ENCODE results near the gene FAM107B. TPM values are rescaled to one million over a fixed set of nuclear protein-coding genes. Genes with fewer than 3 reads are reported as not detected.

FAM107B gene
- total and polyA plus RNA-seq, 2 experiments from 2014 or later = 11.0 to 17.6 TPM

DNA sequence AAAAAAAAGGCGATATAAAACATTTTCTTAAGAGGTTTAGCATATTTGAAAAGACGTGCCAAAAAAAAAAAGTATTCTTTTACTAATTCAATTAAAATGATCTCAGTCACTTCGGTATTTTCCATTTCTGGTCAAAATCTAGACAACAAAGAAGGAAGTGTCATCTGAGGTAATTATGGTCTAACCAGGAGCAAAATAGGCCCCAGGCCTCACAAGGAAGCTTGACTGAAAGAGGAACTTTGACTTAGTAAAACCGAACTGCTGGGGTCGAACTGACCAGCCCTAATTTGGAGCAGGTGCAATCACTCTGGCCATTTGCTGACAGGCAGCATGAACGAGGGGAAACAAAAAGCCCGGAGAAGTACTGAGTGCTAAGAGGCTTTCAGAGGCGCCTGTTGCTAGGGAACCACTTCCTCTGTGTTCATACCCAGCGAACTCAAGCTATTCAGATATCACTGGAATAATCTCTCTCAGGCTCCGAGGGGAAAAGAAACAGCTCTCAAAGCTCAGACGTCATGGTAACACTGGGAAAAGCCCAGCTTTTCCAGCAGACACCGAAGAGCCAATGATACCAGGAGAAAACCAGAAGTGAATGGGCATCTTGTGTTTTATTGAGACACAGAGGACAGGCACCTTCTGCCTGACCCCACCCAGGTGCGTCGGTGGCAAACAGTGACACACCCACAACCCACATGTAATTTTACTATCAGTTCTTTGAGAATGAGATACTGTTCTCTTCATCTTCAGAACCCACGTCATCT is 126.5 kb downstream of the FAM107B start (continued):
- TF ChIP-seq, protein P1, sequence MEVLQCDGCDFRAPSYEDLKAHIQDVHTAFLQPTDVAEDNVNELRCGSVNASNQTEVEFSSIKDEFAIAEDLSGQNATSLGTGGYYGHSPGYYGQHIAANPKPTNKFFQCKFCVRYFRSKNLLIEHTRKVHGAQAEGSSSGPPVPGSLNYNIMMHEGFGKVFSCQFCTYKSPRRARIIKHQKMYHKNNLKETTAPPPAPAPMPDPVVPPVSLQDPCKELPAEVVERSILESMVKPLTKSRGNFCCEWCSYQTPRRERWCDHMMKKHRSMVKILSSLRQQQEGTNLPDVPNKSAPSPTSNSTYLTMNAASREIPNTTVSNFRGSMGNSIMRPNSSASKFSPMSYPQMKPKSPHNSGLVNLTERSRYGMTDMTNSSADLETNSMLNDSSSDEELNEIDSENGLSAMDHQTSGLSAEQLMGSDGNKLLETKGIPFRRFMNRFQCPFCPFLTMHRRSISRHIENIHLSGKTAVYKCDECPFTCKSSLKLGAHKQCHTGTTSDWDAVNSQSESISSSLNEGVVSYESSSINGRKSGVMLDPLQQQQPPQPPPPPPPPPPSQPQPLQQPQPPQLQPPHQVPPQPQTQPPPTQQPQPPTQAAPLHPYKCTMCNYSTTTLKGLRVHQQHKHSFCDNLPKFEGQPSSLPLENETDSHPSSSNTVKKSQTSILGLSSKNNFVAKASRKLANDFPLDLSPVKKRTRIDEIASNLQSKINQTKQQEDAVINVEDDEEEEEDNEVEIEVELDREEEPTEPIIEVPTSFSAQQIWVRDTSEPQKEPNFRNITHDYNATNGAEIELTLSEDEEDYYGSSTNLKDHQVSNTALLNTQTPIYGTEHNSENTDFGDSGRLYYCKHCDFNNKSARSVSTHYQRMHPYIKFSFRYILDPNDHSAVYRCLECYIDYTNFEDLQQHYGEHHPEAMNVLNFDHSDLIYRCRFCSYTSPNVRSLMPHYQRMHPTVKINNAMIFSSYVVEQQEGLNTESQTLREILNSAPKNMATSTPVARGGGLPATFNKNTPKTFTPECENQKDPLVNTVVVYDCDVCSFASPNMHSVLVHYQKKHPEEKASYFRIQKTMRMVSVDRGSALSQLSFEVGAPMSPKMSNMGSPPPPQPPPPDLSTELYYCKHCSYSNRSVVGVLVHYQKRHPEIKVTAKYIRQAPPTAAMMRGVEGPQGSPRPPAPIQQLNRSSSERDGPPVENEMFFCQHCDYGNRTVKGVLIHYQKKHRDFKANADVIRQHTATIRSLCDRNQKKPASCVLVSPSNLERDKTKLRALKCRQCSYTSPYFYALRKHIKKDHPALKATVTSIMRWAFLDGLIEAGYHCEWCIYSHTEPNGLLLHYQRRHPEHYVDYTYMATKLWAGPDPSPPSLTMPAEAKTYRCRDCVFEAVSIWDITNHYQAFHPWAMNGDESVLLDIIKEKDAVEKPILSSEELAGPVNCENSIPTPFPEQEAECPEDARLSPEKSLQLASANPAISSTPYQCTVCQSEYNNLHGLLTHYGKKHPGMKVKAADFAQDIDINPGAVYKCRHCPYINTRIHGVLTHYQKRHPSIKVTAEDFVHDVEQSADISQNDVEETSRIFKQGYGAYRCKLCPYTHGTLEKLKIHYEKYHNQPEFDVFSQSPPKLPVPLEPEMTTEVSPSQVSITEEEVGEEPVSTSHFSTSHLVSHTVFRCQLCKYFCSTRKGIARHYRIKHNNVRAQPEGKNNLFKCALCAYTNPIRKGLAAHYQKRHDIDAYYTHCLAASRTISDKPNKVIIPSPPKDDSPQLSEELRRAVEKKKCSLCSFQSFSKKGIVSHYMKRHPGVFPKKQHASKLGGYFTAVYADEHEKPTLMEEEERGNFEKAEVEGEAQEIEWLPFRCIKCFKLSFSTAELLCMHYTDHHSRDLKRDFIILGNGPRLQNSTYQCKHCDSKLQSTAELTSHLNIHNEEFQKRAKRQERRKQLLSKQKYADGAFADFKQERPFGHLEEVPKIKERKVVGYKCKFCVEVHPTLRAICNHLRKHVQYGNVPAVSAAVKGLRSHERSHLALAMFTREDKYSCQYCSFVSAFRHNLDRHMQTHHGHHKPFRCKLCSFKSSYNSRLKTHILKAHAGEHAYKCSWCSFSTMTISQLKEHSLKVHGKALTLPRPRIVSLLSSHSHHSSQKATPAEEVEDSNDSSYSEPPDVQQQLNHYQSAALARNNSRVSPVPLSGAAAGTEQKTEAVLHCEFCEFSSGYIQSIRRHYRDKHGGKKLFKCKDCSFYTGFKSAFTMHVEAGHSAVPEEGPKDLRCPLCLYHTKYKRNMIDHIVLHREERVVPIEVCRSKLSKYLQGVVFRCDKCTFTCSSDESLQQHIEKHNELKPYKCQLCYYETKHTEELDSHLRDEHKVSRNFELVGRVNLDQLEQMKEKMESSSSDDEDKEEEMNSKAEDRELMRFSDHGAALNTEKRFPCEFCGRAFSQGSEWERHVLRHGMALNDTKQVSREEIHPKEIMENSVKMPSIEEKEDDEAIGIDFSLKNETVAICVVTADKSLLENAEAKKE (CRISPR knock-in tag; IDR thresholded peaks at IDR 0.05) = no peak
- TF ChIP-seq, protein P2, sequence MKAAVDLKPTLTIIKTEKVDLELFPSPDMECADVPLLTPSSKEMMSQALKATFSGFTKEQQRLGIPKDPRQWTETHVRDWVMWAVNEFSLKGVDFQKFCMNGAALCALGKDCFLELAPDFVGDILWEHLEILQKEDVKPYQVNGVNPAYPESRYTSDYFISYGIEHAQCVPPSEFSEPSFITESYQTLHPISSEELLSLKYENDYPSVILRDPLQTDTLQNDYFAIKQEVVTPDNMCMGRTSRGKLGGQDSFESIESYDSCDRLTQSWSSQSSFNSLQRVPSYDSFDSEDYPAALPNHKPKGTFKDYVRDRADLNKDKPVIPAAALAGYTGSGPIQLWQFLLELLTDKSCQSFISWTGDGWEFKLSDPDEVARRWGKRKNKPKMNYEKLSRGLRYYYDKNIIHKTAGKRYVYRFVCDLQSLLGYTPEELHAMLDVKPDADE (IDR thresholded peaks at IDR 0.05) = no peak

DNA sequence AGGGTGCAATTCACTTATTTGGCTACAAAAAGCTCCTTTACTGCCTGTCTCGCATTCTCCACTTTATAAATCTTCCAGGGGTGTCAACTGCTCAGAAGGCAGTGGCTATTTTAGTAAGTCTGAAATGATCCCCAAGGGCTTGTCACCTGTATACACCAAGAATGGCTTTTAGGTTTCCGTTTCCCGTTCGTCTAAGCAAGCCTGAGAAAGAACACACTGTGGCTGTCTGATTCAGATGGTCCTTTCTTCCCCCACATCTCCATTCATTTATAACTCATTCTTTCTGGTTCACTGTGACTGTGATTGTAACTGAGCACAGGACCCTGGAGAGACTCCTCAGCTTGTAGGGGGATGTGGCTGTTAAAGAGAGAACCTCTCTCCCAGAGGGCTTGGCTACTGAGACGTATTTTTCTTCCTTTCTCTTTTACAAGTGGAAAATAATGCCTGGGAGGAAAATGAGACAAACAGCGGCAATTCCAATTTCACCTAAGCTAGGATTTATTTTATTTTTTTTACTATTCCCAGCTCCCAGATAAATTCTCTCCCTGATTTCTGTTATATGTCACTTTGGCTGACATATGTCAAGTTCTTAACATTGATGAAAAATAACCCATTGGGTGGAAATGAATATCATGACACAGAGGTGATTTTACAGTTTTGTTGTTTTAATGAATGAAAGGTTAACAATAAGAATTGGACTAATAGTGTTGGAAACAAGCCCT is 129.3 kb downstream of the FAM107B start:
- H3K36me3 ChIP-seq (ENCODE audit: insufficient read depth) = no peaks in the 10 kb centered on the region
- peaks cover 9% of the 10 kb centered on the region; the same call in 1 of the 2 replicates for H3K9me2 ChIP-seq (ENCODE audit: insufficient read depth)
- H2AFZ ChIP-seq = no peak overlapping the region
- Mint-ChIP-seq H3K9me3 (peaks cover 5% of the 10 kb centered on the region; the same call in 2 of the 3 replicates), H3K27ac (no peak overlapping the region), H3K4me3 (no peak overlapping the region), H3K27me3 (ENCODE audit: insufficient read depth, low read depth, poor library complexity) (peaks cover 2% of the 10 kb centered on the region), H3K36me3 (ENCODE audit: low read depth) (no peaks in the 10 kb centered on the region; the same call in 2 of the 3 replicates), H3K4me1 (peaks cover 26% of the 10 kb centered on the region)
- no peak for ATAC-seq
- no peak overlapping the region for H3K27ac ChIP-seq (ENCODE audit: low read depth)
- no peaks in the 10 kb centered on the region for H4K20me1 ChIP-seq (replicated peaks; ENCODE audit: insufficient read depth)
- peaks cover 11% of the 10 kb centered on the region for H3K4me1 ChIP-seq (ENCODE audit: insufficient read depth)
- no peaks in the 10 kb centered on the region for H3K27me3 ChIP-seq (ENCODE audit: insufficient read depth)
- H3K79me2 ChIP-seq (replicated peaks; ENCODE audit: insufficient read depth) = no peaks in the 10 kb centered on the region
- DNase-seq (ENCODE audit: low spot score) = no peak
- no peak overlapping the region for H3K4me2 ChIP-seq
- no peak overlapping the region for H3K4me3 ChIP-seq
- no peaks in the 10 kb centered on the region for H3F3A ChIP-seq (replicated peaks; ENCODE audit: low read depth)
- TF ChIP-seq ZNF114 (CRISPR knock-in tag; IDR thresholded peaks at IDR 0.05) (no peak), JUNB (IDR thresholded peaks at IDR 0.05; ENCODE audit: unreplicated experiment) (no peak), NANOG (IDR thresholded peaks at IDR 0.05; ENCODE audit: borderline replicate concordance) (no peak), STAT1 (IDR thresholded peaks at IDR 0.05; ENCODE audit: unreplicated experiment) (no peak)
- TF ChIP-seq, protein P2 (IDR thresholded peaks at IDR 0.05) = no peak
- TF ChIP-seq, protein P3, sequence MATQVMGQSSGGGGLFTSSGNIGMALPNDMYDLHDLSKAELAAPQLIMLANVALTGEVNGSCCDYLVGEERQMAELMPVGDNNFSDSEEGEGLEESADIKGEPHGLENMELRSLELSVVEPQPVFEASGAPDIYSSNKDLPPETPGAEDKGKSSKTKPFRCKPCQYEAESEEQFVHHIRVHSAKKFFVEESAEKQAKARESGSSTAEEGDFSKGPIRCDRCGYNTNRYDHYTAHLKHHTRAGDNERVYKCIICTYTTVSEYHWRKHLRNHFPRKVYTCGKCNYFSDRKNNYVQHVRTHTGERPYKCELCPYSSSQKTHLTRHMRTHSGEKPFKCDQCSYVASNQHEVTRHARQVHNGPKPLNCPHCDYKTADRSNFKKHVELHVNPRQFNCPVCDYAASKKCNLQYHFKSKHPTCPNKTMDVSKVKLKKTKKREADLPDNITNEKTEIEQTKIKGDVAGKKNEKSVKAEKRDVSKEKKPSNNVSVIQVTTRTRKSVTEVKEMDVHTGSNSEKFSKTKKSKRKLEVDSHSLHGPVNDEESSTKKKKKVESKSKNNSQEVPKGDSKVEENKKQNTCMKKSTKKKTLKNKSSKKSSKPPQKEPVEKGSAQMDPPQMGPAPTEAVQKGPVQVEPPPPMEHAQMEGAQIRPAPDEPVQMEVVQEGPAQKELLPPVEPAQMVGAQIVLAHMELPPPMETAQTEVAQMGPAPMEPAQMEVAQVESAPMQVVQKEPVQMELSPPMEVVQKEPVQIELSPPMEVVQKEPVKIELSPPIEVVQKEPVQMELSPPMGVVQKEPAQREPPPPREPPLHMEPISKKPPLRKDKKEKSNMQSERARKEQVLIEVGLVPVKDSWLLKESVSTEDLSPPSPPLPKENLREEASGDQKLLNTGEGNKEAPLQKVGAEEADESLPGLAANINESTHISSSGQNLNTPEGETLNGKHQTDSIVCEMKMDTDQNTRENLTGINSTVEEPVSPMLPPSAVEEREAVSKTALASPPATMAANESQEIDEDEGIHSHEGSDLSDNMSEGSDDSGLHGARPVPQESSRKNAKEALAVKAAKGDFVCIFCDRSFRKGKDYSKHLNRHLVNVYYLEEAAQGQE (IDR thresholded peaks at IDR 0.05; ENCODE audit: unreplicated experiment) = no peak

Measured in GM23338 (cell line).